ENCODE measurements around the gene SAMD8.

Gene SAMD8

DNA sequence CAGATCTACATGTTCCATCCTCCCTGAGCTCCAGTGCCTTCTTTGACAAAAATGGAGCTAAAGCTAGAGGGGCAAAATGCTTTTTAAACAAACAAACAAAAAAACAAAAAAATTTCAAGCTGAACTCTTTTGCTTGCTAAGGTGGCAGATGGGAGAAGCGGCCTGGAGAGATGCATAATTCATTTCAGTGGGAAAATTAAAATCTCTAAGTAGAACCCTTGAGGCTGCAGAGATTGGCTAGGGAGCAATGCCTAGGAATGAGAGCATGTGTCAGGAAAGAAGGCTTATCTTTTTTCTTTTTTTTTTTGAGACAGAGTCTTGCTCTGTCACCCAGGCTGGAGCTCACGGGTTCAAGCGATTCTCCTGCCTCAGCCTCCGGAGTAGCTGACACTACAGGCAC, 46.4 kb upstream of the SAMD8 start:
- in situ Hi-C loops (cut with HindIII; ENCODE audit: low pct_ligation_motif_present, low sequenced_read_pairs) = loop anchor here (25.0 kb wide), 1 partner anchor 803 kb away; no protein-coding TSS in a partner anchor
- no peak overlapping the region for H3K27ac ChIP-seq
- no peaks in the 10 kb centered on the region for H3K27me3 ChIP-seq (replicated peaks)
- no peak overlapping the region for H3K4me3 ChIP-seq (ENCODE audit: low read depth, low read length)
- TF ChIP-seq, protein P1, sequence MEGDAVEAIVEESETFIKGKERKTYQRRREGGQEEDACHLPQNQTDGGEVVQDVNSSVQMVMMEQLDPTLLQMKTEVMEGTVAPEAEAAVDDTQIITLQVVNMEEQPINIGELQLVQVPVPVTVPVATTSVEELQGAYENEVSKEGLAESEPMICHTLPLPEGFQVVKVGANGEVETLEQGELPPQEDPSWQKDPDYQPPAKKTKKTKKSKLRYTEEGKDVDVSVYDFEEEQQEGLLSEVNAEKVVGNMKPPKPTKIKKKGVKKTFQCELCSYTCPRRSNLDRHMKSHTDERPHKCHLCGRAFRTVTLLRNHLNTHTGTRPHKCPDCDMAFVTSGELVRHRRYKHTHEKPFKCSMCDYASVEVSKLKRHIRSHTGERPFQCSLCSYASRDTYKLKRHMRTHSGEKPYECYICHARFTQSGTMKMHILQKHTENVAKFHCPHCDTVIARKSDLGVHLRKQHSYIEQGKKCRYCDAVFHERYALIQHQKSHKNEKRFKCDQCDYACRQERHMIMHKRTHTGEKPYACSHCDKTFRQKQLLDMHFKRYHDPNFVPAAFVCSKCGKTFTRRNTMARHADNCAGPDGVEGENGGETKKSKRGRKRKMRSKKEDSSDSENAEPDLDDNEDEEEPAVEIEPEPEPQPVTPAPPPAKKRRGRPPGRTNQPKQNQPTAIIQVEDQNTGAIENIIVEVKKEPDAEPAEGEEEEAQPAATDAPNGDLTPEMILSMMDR (IDR thresholded peaks at IDR 0.05; ENCODE audit: low read depth, low read length, missing control alignments) = no peak
- H3K36me3 ChIP-seq (replicated peaks) = no peaks in the 10 kb centered on the region
- DNase-seq = no peak

DNA sequence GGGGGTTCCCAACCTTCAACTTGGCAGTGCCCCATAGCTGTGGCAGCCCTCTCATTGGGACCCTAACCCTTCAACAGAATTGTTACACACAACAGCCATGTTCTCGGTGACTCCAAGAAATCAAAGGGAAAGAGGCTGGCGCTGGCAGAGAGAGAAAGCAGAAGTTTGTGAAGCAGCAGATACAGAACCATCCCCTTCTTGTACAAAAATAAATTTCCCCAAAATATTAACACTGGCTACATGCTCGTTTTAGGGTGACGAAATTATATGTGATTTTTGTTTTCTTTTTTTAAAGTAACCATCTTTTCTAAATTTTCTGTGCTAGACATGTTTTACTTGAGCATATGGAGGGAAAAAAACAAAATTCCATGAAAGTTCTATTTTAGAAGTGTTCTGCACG, 45.2 kb upstream of the SAMD8 start:
- Histone ChIP-seq H3K27me3 (replicated peaks) (no peaks in the 10 kb centered on the region), H3K36me3 (replicated peaks) (no peaks in the 10 kb centered on the region), H3K4me3 (ENCODE audit: low read depth, low read length) (no peak overlapping the region), H3K27ac (no peak overlapping the region)
- TF ChIP-seq, protein P1 (IDR thresholded peaks at IDR 0.05; ENCODE audit: low read depth, low read length, missing control alignments) = no peak
- in situ Hi-C loops (cut with HindIII; ENCODE audit: low pct_ligation_motif_present, low sequenced_read_pairs) = loop anchor here (25.0 kb wide), 1 partner anchor 804 kb away; no protein-coding TSS in a partner anchor
- DNase-seq = no peak

DNA sequence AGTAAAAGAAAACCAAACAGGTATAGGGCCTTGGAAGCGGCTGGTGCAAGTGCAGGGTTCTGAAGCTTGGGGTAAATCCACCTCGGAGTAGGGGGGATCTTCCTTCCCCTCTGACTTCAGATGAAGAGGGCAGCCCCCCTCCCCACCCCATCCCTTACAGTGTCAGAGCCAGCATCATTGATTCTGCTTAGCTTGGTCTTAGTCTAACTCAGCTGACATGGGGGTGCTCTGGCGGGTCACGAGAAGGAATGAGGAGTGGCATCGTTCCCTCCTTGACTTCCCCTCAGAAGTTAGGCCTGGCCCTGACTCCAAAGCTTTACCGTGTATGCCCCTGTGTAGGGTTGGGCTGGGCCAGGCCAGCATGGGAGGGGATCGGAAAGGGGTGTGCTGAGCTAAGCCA, 44.2 kb upstream of the SAMD8 start:
- DNase-seq = no peak
- H3K27ac ChIP-seq = no peak overlapping the region
- in situ Hi-C loops (cut with HindIII; ENCODE audit: low pct_ligation_motif_present, low sequenced_read_pairs) = loop anchor here (25.0 kb wide), 1 partner anchor 805 kb away; no protein-coding TSS in a partner anchor

GRCh38 chr10:75068523-75068922, 42.9 kb upstream of the SAMD8 start:
- in situ Hi-C loops (cut with HindIII; ENCODE audit: low pct_ligation_motif_present, low sequenced_read_pairs) = loop anchor here (25.0 kb wide), 1 partner anchor 806 kb away; no protein-coding TSS in a partner anchor
- TF ChIP-seq, protein P1 (IDR thresholded peaks at IDR 0.05; ENCODE audit: low read depth, low read length, missing control alignments) = no peak
- Histone ChIP-seq H3K27ac (no peak overlapping the region), H3K36me3 (replicated peaks) (no peaks in the 10 kb centered on the region), H3K27me3 (replicated peaks) (no peaks in the 10 kb centered on the region), H3K4me3 (ENCODE audit: low read depth, low read length) (no peak overlapping the region)
- no peak for DNase-seq

More for the DNA sequence above, 44.2 kb upstream of the SAMD8 start:
- no peak overlapping the region for H3K4me3 ChIP-seq (ENCODE audit: low read depth, low read length)
- H3K36me3 ChIP-seq (replicated peaks) = no peaks in the 10 kb centered on the region
- TF ChIP-seq, protein P1 (IDR thresholded peaks at IDR 0.05; ENCODE audit: low read depth, low read length, missing control alignments) = no peak
- no peaks in the 10 kb centered on the region for H3K27me3 ChIP-seq (replicated peaks)

GRCh38 chr10:75070476-75070875, 41.0 kb upstream of the SAMD8 start:
- Histone ChIP-seq H3K27me3 (replicated peaks) (no peaks in the 10 kb centered on the region), H3K4me3 (ENCODE audit: low read depth, low read length) (no peak overlapping the region), H3K36me3 (replicated peaks) (no peaks in the 10 kb centered on the region), H3K27ac (no peak overlapping the region)
- TF ChIP-seq, protein P1 (IDR thresholded peaks at IDR 0.05; ENCODE audit: low read depth, low read length, missing control alignments) = no peak
- no peak for DNase-seq
- in situ Hi-C loops (cut with HindIII; ENCODE audit: low pct_ligation_motif_present, low sequenced_read_pairs) = loop anchor here (25.0 kb wide), 1 partner anchor 808 kb away; no protein-coding TSS in a partner anchor

- DNase-seq = no peak
- TF ChIP-seq, protein P1 (IDR thresholded peaks at IDR 0.05; ENCODE audit: low read depth, low read length, missing control alignments) = no peak
- no peaks in the 10 kb centered on the region for H3K27me3 ChIP-seq (replicated peaks)
- in situ Hi-C loops (cut with HindIII; ENCODE audit: low pct_ligation_motif_present, low sequenced_read_pairs) = loop anchor here (25.0 kb wide), 1 partner anchor 809 kb away; no protein-coding TSS in a partner anchor
- no peak overlapping the region for H3K27ac ChIP-seq
- no peak overlapping the region for H3K4me3 ChIP-seq (ENCODE audit: low read depth, low read length)
- H3K36me3 ChIP-seq (replicated peaks) = no peaks in the 10 kb centered on the region
Observed at GRCh38 chr10:75070961-75071428, 40.5 kb upstream of the SAMD8 start.
